Measurements from ENCODE around the gene DPYD.

The DPYD gene

DNA sequence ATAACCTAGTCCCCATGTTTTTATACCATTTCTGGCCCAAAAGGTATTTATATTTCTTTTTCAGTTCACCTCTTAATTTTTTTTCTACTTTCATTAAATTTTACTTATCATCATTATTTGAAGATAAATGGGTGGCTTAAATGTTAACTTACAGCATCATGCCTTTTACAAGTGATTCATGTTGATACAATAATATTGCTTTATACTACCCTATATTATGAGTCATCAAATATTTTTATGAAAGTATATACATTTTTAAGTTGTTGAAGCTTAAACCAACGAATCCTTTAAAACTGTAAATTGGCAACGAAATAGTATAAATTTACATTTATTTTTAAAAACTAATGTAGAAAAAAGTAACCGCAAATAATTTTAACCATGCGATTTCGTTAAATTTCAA lies 207.9 kb downstream of the DPYD start:
- no peak for DNase-seq (ENCODE audit: low read depth in 1 of 2, low spot score in 1 of 2)

DNA sequence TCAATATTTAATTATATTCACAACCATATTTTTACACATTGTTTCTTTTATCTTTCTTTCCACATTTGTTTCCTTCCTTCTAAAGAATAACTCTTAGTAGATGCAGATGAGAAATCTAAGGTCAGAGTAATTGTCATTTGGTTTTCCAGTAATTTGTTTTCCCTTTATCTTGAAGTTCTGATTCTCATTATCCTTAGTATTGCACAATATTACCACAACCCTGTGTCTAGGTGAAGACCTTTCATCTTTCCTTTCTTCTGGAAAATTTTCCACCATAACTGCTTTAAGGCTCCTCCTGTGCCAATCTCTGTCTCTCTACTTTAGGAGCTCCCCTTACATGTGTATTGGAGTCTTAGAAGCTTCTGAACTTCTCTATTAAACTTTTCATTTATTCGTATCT lies 209.0 kb downstream of the DPYD start:
- DNase-seq (ENCODE audit: low read depth in 1 of 2, low spot score in 1 of 2): no peak

DNA sequence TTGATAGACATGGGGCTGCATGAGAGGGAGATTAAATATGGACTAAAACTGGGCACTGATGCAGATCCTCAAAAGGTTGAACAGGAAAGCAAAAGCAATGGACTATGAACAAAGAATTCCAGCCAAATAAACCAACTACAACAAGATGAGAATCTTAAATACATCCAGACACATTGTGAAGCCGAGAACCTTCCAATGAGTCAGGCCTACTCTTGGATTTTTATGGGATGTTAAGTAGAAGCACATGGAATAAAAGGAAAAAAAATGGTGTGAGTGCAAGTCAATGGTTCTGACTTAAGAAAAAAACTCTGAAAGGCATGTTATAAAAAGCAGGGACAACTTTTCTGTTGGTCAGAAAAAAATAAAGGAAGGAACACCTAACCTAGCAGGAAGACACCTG lies 227.2 kb downstream of the DPYD start:
- no peak for DNase-seq (ENCODE audit: low read depth in 1 of 2, low spot score in 1 of 2)

DNA sequence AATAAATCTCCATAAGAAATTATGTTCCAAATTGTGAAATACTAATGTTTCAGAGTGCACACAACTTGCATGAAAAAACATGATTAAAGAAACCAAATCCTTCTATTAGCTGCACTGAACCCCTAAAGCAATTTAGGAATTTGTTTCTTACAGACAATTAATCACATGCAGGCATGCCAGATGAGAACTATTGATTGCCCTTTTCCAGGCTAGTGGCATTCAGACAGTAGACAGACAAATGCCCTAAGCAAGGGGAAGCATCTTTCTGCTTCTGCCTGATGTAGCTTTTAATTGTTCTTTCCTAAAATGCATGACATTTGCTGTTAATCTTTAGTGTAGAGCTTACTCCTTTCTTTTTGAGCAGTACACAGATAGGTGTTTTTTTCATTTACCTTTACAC lies 229.5 kb downstream of the DPYD start:
- no peak for DNase-seq (ENCODE audit: low read depth in 1 of 2, low spot score in 1 of 2)

DNA sequence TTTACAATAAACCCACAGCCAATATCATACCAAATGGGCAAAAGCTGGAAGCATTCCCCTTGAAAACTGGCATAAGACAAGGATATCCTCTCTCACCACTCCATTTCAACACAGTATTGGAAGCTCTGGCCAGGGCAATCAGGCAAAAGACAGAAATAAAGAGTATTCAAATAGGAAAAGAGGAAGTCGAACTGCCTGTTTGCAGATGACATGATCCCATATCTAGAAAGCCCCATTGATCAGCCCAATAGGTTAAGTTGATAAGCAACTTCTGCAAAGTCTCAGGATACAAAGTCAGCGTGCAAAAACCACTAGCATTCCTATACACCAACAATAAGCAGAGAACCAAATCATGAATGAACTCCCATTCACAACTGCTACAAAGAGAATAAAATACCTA lies 235.5 kb downstream of the DPYD start:
- DNase-seq (ENCODE audit: low read depth in 1 of 2, low spot score in 1 of 2): no peak

DNA sequence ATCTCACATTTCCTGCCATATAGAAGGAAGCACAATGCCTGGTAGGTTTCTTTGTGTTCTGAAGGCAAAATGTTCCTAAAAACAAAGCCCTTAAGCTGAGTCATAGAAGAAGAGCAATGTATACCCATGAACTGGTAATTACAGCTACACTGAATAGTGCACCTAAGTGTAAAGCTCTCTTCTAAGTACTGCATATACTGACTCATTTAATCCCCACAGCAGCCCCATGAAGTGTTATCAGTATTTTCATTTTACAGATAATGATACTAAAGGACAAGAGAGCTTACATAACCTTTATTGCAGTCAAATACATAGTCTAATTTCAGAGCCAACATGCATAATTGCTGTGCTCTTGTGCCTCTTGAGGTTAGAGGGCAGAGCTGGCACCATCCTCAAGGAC lies 239.9 kb downstream of the DPYD start:
- no peak for DNase-seq (ENCODE audit: low read depth in 1 of 2, low spot score in 1 of 2)

DNA sequence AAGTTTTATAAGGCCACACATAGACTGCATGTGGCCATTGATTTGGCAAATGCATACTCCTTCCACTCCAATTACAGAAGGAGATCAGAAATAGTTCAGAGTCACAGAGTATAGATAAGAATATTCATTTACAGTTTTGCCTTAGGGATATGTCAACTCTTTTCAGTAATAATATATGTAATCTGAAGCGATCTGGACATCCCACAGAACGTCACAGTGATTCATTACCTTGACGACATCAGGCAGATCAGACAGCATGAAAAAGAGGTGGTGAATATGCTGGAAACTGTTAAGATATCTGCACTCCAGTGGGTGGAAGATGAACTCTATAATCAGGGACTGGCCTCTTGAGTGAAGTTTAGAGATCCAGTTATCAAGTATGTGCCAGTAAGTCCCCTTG lies 240.4 kb downstream of the DPYD start:
- DNase-seq (ENCODE audit: low read depth in 1 of 2, low spot score in 1 of 2): no peak

DNA sequence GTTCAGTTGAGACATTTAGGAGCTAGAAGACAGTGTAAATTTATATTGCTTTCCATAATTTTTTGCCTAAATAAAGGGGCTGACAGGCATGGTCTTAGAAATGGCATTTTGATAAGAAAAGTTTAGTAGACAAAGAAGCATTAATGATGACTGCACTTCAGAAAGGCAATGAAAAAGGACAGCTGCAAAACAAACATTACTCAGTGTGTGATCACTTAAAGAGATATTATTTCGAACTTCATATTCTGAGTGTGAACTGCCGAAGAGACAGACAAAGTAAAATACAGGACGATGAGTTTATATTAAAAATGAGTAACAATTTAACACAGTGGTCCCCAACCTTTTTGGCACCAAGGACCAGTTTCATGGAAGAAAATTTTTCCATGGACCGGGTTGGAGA lies 243.1 kb downstream of the DPYD start:
- no peak for DNase-seq (ENCODE audit: low read depth in 1 of 2, low spot score in 1 of 2)

DNA sequence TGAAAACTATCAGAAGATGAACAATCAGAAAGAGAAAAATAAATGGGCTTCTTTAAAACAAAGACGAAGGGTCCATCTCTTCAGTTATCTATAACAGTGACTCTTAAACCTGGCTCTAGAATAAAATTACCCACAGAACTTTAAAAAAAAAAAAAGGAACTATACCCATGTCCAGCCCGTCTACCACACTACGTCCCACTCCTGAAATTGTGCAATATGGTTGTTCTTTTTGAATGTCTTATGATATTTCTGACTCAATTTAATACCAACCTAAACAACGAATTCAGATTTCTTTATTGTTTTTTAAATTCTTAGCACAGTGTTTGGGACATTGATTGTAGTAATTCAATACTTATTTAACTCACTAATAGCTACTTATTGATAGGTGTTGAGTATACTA lies 246.3 kb downstream of the DPYD start:
- DNase-seq (ENCODE audit: low read depth in 1 of 2, low spot score in 1 of 2): no peak

DNA sequence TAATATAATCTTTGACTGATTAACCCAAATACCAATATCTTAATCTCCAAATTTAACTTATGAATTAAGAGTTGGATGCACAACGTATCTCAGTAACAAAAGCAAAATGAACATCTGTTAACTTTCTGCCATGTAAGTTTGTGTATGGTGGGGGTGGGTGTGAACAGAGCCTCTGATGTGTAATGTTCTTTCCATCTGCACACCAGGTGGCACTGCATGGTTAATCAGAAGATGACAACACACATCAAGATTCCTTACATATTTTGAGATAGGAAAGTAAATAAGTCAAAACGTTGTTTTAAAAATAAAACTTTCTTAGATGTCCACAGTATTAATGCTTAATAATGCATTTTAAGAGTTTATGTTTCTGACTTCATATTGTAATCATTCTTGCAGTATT lies 251.9 kb downstream of the DPYD start:
- no peak for DNase-seq (ENCODE audit: low read depth in 1 of 2, low spot score in 1 of 2)

DNA sequence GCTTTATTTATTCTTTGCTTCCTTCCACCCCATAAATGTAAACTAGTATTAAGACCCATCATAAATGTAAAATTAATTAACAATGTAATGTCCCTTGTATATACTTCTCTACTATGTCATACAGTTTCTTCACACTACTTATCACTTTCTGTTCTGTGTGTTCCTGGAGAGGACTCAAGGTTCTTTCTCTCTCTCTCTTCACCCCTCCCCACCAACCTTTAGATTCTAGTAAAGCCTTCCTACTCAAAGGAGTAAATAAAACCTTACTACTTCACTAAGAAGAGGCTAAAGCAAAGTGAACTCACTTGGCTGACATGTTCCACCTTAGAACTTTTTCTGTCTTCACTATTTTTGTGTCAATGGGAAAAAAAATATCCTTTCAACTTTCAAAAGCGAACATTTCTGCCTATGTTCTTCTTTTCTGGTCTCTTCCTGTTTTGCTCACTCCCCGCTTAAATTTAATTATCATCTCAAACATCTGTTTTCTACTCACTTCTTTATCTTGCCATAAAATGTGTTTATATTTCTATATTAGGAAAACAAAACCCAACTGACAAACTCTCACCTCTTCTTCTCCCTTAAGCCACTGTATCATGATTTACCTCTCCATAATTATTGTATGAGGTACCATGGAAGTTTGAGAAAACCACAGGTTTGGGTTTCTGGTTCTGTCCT lies 260.3 kb downstream of the DPYD start:
- no peak for DNase-seq (ENCODE audit: low read depth in 1 of 2, low spot score in 1 of 2)

DNA sequence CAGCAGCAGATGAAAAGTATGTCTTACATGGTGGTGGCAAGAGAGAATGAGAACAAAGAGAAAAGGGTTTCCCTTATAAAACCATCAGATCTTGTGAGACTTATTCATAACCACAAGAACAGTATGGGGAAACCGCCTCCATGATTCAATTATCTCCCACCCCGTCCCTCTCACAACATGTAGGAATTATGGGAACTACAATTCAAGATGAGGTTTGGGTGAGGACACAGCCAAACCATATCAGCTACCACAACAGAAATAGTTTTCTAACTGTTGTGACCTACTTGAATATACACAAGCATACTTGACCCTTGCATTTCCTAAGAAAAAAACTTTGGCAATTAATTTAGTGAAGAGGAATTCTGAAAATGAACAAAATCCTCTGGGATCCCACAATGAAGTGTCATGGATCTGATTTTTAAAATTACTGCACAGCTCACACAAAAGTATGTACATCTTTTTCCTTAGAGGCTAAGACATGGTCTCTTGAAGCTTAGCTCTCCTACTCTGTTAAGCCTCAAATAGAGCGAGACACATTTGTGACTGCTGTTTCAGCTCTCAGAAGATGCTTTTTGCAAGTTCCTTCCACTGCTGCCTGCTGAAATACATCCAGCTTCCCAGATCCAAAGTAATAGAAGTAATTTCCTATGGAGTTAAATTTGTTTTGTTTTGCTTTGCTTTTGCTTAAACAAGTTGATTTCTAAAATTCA lies 265.8 kb downstream of the DPYD start:
- DNase-seq (ENCODE audit: low read depth in 1 of 2, low spot score in 1 of 2): no peak

DNA sequence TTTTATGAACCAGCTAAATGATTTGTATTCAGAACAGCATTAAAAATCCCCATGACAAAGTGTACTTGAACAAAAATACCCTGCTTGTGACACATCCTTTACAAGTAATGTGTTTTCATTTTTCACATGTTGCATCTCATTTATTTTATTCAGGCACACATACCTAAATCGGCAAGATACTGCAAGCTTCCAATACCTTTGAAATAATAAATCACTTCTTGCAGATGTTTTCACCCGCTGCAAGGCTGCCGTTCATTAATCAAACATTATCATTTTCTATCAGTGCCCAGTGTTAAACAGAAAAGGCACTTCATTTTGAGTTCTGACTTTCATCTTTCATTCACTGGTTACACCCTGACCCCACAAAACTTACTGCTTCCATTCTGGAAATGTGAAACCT lies 269.6 kb downstream of the DPYD start:
- DNase-seq (ENCODE audit: low read depth in 1 of 2, low spot score in 1 of 2): no peak

DNA sequence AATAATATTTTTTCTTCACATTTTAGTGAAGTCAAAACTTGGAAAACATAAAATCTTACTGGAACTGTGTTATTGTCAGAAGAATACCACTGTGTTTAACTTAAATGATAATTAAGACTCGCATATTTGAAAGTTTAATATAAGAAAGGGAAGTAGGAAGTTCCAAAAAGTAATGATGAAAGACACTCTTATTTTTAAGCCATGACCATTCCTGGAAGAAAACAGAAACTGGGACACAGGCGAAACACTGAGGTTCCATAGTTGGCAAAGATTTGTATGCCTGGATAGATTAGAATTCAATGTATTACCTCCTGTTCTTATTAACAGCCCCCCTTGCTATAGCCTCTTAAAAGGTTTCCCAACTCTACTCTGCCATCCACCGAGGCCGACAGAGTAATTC lies 271.2 kb downstream of the DPYD start:
- DNase-seq (ENCODE audit: low read depth in 1 of 2, low spot score in 1 of 2): no peak

DNA sequence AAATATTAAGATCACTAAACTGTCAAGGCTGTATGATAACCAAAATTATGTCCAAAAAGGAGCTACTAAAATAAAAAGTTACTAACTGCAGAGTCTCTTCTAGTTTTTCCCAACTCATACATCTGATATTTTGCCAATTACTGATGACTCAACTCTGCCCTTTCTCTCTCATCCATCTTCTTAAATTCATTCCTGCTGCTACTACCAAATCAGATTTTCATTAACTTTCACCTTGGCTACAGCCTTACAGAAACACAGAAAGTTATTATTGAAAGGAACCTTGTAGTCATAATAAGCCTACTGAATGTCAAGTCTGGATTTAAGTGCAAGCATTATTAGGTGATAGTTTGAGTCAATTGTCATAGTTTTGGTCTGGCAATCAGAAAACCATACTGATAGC lies 273.1 kb downstream of the DPYD start:
- no peak for DNase-seq (ENCODE audit: low read depth in 1 of 2, low spot score in 1 of 2)

DNA sequence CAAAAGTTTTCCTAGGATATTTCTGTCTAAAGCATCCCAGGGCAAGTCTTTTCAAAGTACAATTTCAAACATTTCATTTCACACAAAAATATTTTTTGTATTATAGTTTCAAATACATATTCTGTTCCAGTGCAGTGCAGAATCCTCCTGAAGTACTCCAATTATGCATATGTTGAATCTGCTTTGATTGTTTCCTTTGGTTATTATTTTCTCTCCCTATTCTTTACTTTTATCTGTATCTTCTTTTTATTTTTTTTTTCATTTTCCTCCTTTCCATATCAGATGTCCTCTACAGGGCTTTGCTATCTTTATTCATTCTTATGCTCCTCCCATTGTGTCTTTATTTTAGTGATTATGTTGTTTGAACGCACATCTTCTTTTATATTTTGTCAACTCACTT lies 274.8 kb downstream of the DPYD start:
- no peak for DNase-seq (ENCODE audit: low read depth in 1 of 2, low spot score in 1 of 2)

DNA sequence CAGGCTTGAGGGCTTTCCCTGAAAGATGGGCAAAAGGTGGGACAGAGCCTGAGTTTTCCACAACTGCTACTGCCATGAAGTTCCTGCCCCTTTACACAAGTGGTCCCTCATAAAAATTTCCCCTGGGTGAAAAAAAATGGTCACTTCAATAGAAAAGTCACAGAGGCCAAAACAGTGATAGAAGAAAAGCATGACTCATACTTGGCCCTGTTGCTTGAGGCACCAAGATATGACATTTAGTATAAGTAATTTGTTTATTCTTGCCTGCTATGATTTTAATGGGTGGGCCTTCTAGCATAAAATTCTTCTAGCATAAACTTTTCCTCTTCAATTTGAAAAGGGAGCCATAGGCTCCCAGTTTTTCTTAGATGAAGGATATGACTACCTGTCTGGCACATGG lies 280.2 kb downstream of the DPYD start:
- no peak for DNase-seq (ENCODE audit: low read depth in 1 of 2, low spot score in 1 of 2)

DNA sequence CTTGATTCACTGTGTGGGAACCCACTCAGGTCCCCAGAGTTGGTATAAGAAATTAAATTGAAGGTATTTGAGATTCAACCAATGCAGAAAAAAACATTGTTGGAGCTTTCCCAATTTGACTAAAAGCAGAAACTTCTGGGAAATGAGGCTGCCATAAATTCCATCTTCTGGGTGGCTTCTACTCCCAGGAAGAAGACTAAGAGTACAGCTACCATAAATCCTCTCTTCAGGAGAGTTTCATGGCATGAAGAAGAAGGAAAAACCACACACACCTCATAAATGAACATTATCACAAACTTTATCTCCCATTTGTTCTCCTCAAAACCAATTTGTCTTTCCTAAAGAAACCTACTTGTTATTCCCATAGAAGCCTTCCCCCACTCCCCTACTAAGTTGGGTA lies 283.9 kb downstream of the DPYD start:
- no peak for DNase-seq (ENCODE audit: low read depth in 1 of 2, low spot score in 1 of 2)

DNA sequence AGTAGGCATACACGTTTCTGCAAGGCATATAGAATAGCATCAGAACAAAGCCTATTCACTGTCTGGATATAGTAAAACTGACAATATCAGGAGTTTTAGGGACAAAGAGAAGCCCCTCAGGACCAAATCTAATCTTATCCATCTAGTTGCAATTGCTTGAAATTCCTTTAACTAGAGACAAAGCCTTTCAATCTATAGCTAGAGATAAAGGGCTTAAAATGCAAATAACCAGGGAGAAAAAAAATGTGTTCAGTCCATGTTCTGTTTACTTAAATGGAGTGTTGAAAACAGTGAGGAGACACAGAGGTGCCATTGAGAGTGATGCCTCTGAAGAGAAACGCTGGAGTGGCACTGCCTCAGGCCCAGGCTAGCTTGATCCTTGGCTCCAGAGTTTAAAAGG lies 286.1 kb downstream of the DPYD start:
- no peak for DNase-seq (ENCODE audit: low read depth in 1 of 2, low spot score in 1 of 2)

DNA sequence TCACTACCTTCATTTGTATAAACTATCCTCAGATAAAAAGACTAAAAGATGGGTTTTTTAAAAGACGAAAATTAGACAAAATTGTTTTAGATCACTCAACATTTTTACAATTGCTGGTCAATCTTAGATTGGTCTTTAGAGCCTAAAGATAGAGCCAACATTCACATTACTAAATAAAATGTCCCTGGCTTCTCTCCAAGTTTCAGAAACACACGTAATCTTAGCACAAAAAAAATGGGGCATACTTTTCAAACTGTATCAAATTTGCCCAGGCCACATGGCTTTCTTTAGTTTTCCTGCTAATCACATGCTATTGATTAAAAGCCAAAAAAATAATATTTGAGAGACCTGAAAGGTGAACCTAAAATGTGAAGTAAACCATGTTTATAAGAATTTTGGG lies 288.1 kb downstream of the DPYD start:
- no peak for DNase-seq (ENCODE audit: low read depth in 1 of 2, low spot score in 1 of 2)

DNA sequence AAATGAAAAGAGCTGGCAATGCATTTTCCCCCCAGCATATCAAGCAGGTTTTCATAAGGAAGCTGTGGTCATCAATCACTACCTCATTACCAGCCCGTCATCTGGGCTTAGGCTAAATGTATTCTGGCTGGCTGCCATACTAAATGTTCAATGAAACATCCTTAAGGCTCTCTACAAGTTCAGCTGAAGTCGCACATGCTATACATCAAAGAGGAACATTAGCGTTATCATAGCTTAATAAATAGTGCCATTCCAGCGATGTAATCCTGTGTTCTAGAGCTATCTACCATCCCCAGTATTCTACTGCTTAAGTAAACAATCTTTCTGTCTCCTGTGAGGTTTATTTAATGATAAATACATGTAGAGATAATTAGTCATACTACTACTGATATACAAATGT lies 288.8 kb downstream of the DPYD start:
- DNase-seq (ENCODE audit: low read depth in 1 of 2, low spot score in 1 of 2): no peak

DNA sequence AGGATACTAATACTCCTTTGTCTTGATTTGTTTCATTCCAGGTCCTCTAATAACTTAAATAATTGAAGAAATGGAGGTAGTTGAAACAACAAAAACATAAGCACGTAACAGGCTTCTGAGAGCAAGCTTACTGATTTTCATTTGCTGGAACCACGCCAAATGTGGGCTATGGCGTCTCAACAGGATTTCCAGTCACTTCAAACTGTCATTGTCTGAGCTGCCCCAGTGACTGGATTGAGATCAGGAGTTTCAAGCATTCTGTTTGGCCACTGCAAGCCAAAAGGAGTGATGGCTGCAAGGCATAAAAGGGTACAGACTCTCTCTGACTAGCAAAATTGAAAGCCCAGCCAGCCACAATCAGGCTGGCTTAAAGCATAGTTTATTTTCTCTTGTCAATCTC lies 289.9 kb downstream of the DPYD start:
- DNase-seq (ENCODE audit: low read depth in 1 of 2, low spot score in 1 of 2): no peak

DNA sequence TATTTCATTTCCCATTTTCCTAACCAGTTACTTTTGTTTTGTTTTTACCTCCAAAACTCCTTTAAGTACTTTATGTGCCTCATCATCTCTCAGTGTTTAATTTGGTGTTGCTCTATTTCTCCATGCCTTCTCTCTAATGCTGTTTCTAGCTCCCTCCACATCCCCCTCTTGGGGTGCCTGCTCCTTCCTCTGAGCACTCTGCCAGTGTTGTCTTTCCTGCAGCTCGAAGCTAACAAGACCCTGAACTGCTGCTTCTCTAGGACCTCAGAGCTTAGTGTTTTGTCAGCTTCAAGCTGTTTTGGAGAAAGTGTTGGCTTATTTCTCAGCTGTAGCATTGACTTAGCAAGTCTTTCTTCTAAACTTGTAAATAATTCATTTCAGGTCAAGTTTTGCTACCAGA lies 290.6 kb downstream of the DPYD start:
- DNase-seq (ENCODE audit: low read depth in 1 of 2, low spot score in 1 of 2): no peak

All from activated T-helper 1 cell treated with anti-CD3 and anti-CD28 coated beads, Interleukin-2, amount 50 U/mL, for 16 hours (primary cell).